Keratinocyte (primary cell): ENCODE measurements around the gene CASP4. TPM values are rescaled to one million over a fixed set of nuclear protein-coding genes. Genes with fewer than 3 reads are reported as not detected.

Experiments
- DNase-seq: peaks from one replicate; pipeline ENCODE4 v3.0.0-alpha.2; 2011; ENCODE audit warnings: low read depth, missing footprints, low spot score
- FAIRE-seq: peaks from 2 replicates; lab custom pipeline; 2011; peaks lifted over from hg19 to GRCh38; lab: Jason Lieb, UNC
- H2AFZ ChIP-seq: 2 replicates; pipeline ENCODE4 v1.6.0; 2012; ENCODE audit warnings: low read length, control low read depth, inconsistent platforms; ENCODE audit not compliant: control insufficient read depth
- H3K27ac ChIP-seq: 2 replicates; pipeline ENCODE4 v1.5.1; 2011; ENCODE audit warnings: low read length; ENCODE audit not compliant: control insufficient read depth, insufficient read depth
- H3K27me3 ChIP-seq: 3 replicates; pipeline ENCODE4 v1.6.0; 2011; ENCODE audit warnings: low read length; ENCODE audit not compliant: control insufficient read depth, insufficient read depth; ENCODE audit errors: extremely low read depth
- H3K36me3 ChIP-seq, 2 experiments: 2 replicates in 1 of 2; 3 replicates in 1 of 2; pipeline ENCODE4 v1.5.1; 2011; ENCODE audit warnings: low read length in 2 of 2, mild to moderate bottlenecking in 1 of 2; ENCODE audit not compliant: control insufficient read depth in 2 of 2, insufficient read depth in 2 of 2; ENCODE audit errors: extremely low read depth in 1 of 2
- H3K4me1 ChIP-seq: 3 replicates; pipeline ENCODE4 v1.5.1; 2011; ENCODE audit warnings: low read length; ENCODE audit not compliant: control insufficient read depth, insufficient read depth; ENCODE audit errors: extremely low read depth
- H3K4me2 ChIP-seq: 3 replicates; pipeline ENCODE4 v1.6.0; 2011; ENCODE audit warnings: low read depth, low read length; ENCODE audit not compliant: control insufficient read depth, insufficient read depth; ENCODE audit errors: extremely low read depth
- H3K4me3 ChIP-seq, 3 experiments: fragments of 200-600 bp in 1 of 3; sonication (generic) in 1 of 3; 2 replicates in 2 of 3; 3 replicates in 1 of 3; pipeline ENCODE4 v1.5.1; 2011 to 2016; ENCODE audit warnings: low read length in 3 of 3, mild to moderate bottlenecking in 3 of 3, control low read depth in 2 of 3, inconsistent platforms in 1 of 3, low read depth in 1 of 3, mixed read lengths in 1 of 3, mixed run types in 1 of 3, moderate library complexity in 1 of 3; ENCODE audit not compliant: control insufficient read depth in 2 of 3, insufficient read depth in 2 of 3; ENCODE audit errors: extremely low read depth in 1 of 3
- H3K79me2 ChIP-seq: 2 replicates; pipeline ENCODE4 v1.6.0; 2012; ENCODE audit warnings: low read length; ENCODE audit not compliant: control insufficient read depth, insufficient read depth
- H3K9ac ChIP-seq: 3 replicates; pipeline ENCODE4 v1.6.0; 2011; ENCODE audit warnings: low read length; ENCODE audit not compliant: control insufficient read depth, insufficient read depth; ENCODE audit errors: extremely low read depth
- H3K9me1 ChIP-seq: 3 replicates; pipeline ENCODE4 v1.6.0; 2011; ENCODE audit warnings: low read length; ENCODE audit not compliant: control insufficient read depth, insufficient read depth; ENCODE audit errors: extremely low read depth
- H3K9me3 ChIP-seq: 2 replicates; pipeline ENCODE4 v1.5.1; 2012; ENCODE audit warnings: low read depth, low read length; ENCODE audit not compliant: control insufficient read depth
- H4K20me1 ChIP-seq: 3 replicates; pipeline ENCODE4 v1.6.0; 2011; ENCODE audit warnings: low read length; ENCODE audit not compliant: control insufficient read depth, insufficient read depth; ENCODE audit errors: extremely low read depth
- EZH2 ChIP-seq: IDR thresholded peaks from one replicate; pipeline ENCODE4 v1.6.1; 2012; ENCODE audit warnings: inconsistent platforms, mild to moderate bottlenecking, low read length, moderate library complexity
- dilution Hi-C: fragments of 300-500 bp; cut with MboI; formaldehyde crosslinking; loops from one replicate; pipeline ENCODE4 v1.7.0; 2020; ENCODE audit warnings: low sequenced_read_pairs; ENCODE audit not compliant: extremely low pct_ligation_motif_present
- polyA plus RNA-seq, 5 experiments: library from polyadenylated mRNA; depleted of rRNA in 3 of 5; stranded (reverse) in 3 of 5; stranded (forward) in 1 of 5; unstranded in 1 of 5; fragments of >200 nt; gene quantifications; 1 replicate in 1 of 5; 2 replicates in 3 of 5; 3 replicates in 1 of 5; pipeline versions ENCODE4 v1.2.1 to v1.2.3, GENCODE V29; 2011 to 2012; ENCODE audit warnings: missing spikeins in 2 of 5, low read depth in 1 of 5, low replicate concordance in 1 of 5
- TF ChIP-seq, protein P1 (sequence below), 3 experiments: IDR thresholded peaks in 1 of 3; conservative IDR thresholded peaks in 1 of 3; optimal IDR thresholded peaks in 1 of 3; 2 replicates in 2 of 3; 3 replicates in 1 of 3; pipeline versions ENCODE3 to v1.5.1; 2011; ENCODE audit warnings: low read length in 3 of 3, mild to moderate bottlenecking in 3 of 3, moderate library complexity in 2 of 3, control low read depth in 1 of 3, inconsistent platforms in 1 of 3; ENCODE audit not compliant: insufficient read depth in 2 of 3; ENCODE audit errors: extremely low read depth in 1 of 3

Gene CASP4
- polyA plus RNA-seq, 1 donor (not counting 4 experiments of a cell fraction or from before 2014, with no cell fraction given): 127 TPM

DNA sequence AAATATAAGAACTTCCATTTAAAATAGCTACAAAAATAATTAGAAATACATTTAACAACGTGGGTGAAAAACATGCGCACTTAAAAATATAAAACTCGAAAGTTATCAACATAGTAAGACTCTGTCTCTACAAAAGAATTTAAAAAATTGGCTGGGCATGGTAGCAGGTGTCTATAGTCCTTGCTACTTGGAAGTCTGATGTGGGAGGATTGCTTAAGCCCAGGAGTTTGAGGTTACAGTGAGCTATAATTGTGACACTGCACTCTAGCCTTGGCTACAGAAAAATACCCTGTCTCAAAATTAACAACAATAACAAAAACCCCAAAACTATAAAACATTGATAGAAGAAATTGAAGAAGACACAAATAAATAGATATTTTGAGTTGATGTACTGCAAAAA, 56.3 kb downstream of the CASP4 start:
- no peak overlapping the region for H3K4me2 ChIP-seq

DNA sequence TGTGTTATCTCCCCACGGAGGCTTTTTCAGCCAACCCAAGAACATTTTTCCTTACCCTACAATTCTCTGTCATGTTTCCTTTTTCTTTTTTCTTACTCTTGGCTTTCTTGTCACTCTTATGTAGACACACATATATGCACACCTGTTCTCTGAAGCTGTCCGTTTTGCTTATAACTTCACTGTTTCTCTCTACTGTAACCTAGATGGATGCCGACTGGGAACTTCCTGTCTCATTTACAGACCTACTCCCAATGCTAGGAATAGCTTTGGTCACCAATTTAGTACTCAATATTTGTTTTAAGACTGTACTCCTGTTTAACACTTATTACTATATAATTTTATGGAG, 60.2 kb downstream of the CASP4 start:
- DNase-seq: no peak
- H3K4me1 ChIP-seq: no peaks in the 10 kb centered on the region
- no peak overlapping the region for H3K4me3 ChIP-seq
- H3K27ac ChIP-seq: no peak overlapping the region
- dilution Hi-C loops: no loop called here
- H3K9me3 ChIP-seq: no peaks in the 10 kb centered on the region
- no peak overlapping the region for H3K9ac ChIP-seq
- H3K9me1 ChIP-seq: no peaks in the 10 kb centered on the region
- no peak for FAIRE-seq
- H2AFZ ChIP-seq: no peak overlapping the region
- no peak overlapping the region for H3K4me2 ChIP-seq
- TF ChIP-seq EZH2: no peak
- TF ChIP-seq, protein P1, sequence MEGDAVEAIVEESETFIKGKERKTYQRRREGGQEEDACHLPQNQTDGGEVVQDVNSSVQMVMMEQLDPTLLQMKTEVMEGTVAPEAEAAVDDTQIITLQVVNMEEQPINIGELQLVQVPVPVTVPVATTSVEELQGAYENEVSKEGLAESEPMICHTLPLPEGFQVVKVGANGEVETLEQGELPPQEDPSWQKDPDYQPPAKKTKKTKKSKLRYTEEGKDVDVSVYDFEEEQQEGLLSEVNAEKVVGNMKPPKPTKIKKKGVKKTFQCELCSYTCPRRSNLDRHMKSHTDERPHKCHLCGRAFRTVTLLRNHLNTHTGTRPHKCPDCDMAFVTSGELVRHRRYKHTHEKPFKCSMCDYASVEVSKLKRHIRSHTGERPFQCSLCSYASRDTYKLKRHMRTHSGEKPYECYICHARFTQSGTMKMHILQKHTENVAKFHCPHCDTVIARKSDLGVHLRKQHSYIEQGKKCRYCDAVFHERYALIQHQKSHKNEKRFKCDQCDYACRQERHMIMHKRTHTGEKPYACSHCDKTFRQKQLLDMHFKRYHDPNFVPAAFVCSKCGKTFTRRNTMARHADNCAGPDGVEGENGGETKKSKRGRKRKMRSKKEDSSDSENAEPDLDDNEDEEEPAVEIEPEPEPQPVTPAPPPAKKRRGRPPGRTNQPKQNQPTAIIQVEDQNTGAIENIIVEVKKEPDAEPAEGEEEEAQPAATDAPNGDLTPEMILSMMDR (optimal IDR thresholded peaks at IDR 0.05 in 1 of 3, IDR thresholded peaks at IDR 0.05 in 1 of 3, conservative IDR thresholded peaks at IDR 0.05 in 1 of 3; ENCODE audit: extremely low read depth in 1 of 3, insufficient read depth in 2 of 3, low read length in 3 of 3): no peak
- H3K79me2 ChIP-seq: no peaks in the 10 kb centered on the region
- H4K20me1 ChIP-seq: no peaks in the 10 kb centered on the region
- no peaks in the 10 kb centered on the region for H3K27me3 ChIP-seq
- H3K36me3 ChIP-seq: no peaks in the 10 kb centered on the region

More for the DNA sequence above, 56.3 kb downstream of the CASP4 start:
- H4K20me1 ChIP-seq: no peaks in the 10 kb centered on the region
- no peak overlapping the region for H3K4me3 ChIP-seq
- no peaks in the 10 kb centered on the region for H3K79me2 ChIP-seq
- H3K9me1 ChIP-seq: no peaks in the 10 kb centered on the region
- H3K36me3 ChIP-seq: no peaks in the 10 kb centered on the region
- TF ChIP-seq EZH2: no peak
- TF ChIP-seq, protein P1 (optimal IDR thresholded peaks at IDR 0.05 in 1 of 3, IDR thresholded peaks at IDR 0.05 in 1 of 3, conservative IDR thresholded peaks at IDR 0.05 in 1 of 3; ENCODE audit: extremely low read depth in 1 of 3, insufficient read depth in 2 of 3, low read length in 3 of 3): no peak
- H3K9me3 ChIP-seq: no peaks in the 10 kb centered on the region
- H2AFZ ChIP-seq: no peak overlapping the region
- no peak for FAIRE-seq
- H3K27ac ChIP-seq: no peak overlapping the region
- no peak for DNase-seq
- dilution Hi-C loops: no loop called here
- no peaks in the 10 kb centered on the region for H3K4me1 ChIP-seq
- no peak overlapping the region for H3K9ac ChIP-seq
- no peaks in the 10 kb centered on the region for H3K27me3 ChIP-seq
